Fibroblast of mammary gland (primary cell): Measurements from ENCODE around the gene IFT25.
"Not testable (repeated sequence)": the region's sequence is repeated elsewhere in the genome, so short reads cannot be mapped to it uniquely, and the experiment has no call there.

Source experiments
- DNase-seq: peaks from one replicate; pipeline ENCODE4 v3.0.0-alpha.2; 2010; ENCODE audit warnings: low read depth
- H3K4me3 ChIP-seq: 2 replicates; pipeline ENCODE4 v1.5.1; 2011; ENCODE audit warnings: low read depth, mild to moderate bottlenecking, low read length, moderate library complexity; ENCODE audit not compliant: control insufficient read depth
- TF ChIP-seq, protein P1 (sequence below): conservative IDR thresholded peaks from 2 replicates; pipeline ENCODE4 v1.5.1; 2011; ENCODE audit warnings: low read depth, low read length, inconsistent platforms; ENCODE audit not compliant: control insufficient read depth, insufficient read depth

The IFT25 gene

DNA sequence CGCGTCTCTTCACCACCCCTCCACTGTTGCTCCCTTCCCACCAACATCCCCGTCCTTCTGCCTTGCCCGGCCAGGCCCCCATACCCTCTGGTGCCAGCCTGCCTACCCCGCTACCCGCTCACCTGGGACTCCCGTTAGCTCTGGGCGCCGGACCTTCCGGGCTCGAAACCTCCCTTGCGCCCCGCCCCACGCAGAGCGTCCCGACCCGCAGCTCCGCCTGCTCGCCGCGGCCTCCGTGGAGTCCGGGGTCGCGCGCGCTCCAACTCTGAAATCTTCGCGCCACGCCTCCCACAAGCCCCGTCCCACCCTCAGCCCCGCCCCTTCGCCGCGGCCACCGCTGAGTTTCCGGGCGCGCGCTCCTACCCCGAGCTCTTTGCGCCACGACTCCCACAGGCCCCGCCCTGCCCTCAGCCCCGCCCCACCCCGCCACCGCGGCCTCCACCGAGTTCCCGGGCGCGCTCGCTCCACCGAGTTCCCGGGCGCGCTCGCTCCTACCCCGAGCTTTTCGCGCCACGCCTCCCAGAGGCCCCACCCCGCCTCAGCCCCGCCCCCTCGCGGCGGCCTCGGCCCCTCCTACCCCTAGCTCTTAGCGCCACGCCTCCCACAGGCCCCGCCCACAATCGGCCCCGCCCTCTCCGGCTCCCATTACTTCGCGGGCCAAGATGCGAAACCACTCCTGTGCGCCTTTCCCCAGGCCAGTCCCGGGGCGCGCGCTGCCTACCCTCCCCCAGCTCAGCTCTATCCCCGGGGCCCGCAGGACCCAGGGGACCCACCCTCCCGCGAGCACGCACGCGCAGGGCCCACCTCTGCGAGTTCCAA is at the start of gene IFT25:
Gene IFT25, minus strand, starts transcription at position 267 of the 819 bp plus-strand sequence. CDS start 5,617 bp downstream, outside the sequence.
- H3K4me3 ChIP-seq, result peak within 1 kb of the TSS; percentile 84
- TF ChIP-seq, protein P1, sequence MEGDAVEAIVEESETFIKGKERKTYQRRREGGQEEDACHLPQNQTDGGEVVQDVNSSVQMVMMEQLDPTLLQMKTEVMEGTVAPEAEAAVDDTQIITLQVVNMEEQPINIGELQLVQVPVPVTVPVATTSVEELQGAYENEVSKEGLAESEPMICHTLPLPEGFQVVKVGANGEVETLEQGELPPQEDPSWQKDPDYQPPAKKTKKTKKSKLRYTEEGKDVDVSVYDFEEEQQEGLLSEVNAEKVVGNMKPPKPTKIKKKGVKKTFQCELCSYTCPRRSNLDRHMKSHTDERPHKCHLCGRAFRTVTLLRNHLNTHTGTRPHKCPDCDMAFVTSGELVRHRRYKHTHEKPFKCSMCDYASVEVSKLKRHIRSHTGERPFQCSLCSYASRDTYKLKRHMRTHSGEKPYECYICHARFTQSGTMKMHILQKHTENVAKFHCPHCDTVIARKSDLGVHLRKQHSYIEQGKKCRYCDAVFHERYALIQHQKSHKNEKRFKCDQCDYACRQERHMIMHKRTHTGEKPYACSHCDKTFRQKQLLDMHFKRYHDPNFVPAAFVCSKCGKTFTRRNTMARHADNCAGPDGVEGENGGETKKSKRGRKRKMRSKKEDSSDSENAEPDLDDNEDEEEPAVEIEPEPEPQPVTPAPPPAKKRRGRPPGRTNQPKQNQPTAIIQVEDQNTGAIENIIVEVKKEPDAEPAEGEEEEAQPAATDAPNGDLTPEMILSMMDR, result no peak
- DNase-seq, result peak; percentile 92

DNA sequence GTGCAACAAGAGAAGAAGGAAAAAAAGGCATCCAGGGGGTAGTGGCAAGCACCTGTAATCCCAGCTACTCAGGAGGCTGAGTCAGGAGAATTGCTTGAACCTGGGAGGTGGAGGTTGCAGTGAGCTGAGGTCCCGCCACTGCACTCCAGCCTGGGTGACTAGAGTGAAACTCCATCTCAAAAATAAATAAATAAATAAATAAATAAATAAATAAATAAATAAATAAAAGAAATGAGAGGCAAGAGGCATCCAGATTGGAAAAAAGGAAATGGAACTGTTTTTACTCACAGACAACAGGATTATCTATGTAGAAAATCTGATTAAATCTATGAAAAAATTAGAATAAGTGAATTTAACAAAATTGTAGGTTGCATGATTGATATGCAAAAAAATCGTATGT is 49.0 kb upstream of the IFT25 start:
- DNase-seq, H3K4me3 ChIP-seq: not testable (repeated sequence)

DNA sequence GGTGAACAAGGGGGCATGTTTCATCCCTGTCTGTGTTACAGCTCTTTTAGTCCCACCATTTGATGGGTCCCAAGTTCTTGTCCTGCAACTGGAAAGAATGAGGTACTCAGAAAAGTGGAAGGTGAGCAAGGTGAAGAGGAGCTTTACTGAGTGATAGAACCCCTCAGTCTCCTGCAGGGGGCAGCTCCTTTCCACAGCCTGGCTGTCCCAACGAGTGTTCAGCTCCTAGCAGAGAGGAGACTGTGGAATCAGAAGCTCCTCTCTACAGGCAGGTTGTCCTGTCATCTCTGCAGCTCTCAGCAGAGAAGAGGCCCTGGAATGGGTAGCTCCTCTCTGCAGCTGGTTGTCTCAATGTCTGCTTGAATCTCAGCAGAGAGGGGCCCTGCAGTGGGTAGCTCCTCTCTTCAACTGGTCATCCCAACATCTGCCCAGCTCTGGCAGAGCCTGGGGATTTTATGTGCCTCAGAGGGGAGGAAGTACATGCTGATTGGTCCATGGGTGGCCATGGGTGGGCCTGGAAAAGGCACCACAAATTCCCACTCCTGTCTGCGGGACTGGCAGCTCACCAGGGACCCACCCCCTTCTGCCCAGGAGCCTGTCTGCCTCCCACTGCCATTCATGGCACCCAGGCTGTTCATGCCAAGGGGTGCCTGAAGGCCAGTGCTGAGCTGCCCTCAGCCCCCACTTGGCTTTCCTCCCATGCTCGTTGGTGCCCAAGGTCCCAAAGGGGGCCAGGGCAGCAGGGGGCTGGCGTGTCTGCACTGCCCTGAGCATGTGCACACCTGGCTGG is 46.8 kb upstream of the IFT25 start:
- DNase-seq, result peak; percentile 6
- TF ChIP-seq, protein P1, result peak; percentile 25
- H3K4me3 ChIP-seq, result no peak overlapping the region

- DNase-seq, result peak; percentile 14
- TF ChIP-seq, protein P1, result no peak
- H3K4me3 ChIP-seq, result no peak overlapping the region
These were observed 42.4 kb upstream of the IFT25 start for GRCh38 chr1:53987880-53988279.

DNA sequence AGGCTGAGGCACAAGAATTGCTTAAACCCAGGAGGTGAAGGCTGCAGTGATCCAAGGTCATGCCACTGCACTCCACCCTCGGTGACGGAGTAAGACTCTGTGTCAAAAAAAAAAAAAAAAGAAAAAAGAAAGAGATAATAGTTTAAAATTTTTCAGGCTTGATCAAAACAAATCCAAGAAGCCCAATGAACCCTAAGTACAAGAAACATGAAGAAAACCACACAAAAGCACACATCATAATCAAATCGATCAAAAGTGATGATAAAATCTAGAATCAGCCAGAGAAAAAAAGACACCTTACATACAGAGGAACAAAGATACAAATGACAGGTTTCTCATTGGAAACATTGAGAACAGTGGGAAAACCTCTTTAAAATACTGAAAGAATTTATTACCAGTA is 41.0 kb upstream of the IFT25 start:
- DNase-seq, result no peak
- no peak overlapping the region for H3K4me3 ChIP-seq
- TF ChIP-seq, protein P1, result no peak

GRCh38 chr1:53984726-53985125 is 39.2 kb upstream of the IFT25 start:
- H3K4me3 ChIP-seq, result no peak overlapping the region
- DNase-seq, result no peak
- TF ChIP-seq, protein P1, result no peak

DNA sequence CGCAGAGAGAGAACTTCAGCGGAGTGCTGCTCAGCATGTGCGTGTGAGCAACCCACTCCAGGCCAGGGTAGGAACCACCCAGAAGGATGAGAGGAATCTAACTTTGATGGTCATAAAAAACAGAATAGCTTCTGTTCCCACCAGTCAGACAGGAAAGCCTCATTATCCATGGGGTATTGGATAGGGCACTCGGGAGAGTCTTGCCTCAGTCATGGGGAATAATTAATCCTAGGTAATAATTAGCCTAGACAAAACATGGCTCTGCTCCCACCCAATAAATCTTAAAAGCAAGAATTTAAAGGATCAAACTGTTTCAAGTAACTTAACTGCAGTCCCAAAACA is 37.2 kb upstream of the IFT25 start:
- TF ChIP-seq, protein P1, result no peak
- DNase-seq, result no peak
- H3K4me3 ChIP-seq, result peak overlapping the region; percentile 45
